ENCODE results near the gene RPL36AL.
"Not testable (repeated sequence)": the region's sequence is repeated elsewhere in the genome, so short reads cannot be mapped to it uniquely, and the experiment has no call there.

DNA sequence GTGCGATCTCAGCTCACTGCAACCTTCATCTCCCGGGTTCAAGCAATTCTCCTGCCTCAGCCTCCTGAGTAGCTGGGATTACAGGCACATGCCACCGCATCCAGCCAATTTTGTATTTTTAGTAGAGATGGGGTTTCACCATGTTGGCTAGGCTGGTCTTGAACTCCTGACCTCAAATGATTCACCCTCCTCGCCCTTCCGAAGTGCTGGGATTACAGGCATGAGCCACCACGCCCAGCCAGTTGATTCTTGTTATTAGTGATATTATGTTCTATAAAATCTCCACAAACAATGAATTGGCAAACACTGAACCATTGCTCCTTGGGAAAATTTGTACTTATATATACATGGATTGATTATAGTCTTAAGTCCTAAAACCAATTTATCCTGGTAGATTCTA is 37.1 kb upstream of the RPL36AL start:
- TF ChIP-seq, protein P1, sequence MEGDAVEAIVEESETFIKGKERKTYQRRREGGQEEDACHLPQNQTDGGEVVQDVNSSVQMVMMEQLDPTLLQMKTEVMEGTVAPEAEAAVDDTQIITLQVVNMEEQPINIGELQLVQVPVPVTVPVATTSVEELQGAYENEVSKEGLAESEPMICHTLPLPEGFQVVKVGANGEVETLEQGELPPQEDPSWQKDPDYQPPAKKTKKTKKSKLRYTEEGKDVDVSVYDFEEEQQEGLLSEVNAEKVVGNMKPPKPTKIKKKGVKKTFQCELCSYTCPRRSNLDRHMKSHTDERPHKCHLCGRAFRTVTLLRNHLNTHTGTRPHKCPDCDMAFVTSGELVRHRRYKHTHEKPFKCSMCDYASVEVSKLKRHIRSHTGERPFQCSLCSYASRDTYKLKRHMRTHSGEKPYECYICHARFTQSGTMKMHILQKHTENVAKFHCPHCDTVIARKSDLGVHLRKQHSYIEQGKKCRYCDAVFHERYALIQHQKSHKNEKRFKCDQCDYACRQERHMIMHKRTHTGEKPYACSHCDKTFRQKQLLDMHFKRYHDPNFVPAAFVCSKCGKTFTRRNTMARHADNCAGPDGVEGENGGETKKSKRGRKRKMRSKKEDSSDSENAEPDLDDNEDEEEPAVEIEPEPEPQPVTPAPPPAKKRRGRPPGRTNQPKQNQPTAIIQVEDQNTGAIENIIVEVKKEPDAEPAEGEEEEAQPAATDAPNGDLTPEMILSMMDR (IDR thresholded peaks at IDR 0.05): not testable (repeated sequence)
- not testable (repeated sequence) for TF ChIP-seq POLR2A (IDR thresholded peaks at IDR 0.05)
